IPS DF 4.7 (cell line): ENCODE results near the gene SSMEM1.
"Not testable (repeated sequence)": the region's sequence is repeated elsewhere in the genome, so short reads cannot be mapped to it uniquely, and the experiment has no call there.

Experiments used
- DNase-seq: peaks from one replicate; pipeline ENCODE4 v3.0.0-alpha.2; 2013; ENCODE audit warnings: low spot score; ENCODE audit errors: extremely low read depth

Gene SSMEM1

DNA sequence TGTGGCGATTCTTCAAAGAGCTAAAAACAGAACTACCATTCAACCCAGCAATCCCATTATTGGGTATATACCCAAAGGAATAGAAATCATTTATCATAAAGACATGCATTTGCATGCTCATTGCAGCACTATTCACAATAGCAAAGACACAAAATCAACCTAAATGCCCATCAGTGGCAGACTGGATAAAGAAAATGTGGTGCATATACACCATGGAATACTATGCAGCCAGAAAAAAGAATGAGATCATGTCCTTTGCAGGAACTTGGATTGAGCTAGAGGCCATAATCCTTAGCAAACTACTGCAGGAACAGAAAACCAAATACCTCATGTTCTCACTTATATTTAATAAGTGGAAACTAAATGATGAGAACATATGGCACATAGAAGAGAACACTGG lies 38.8 kb downstream of the SSMEM1 start:
- not testable (repeated sequence) for DNase-seq

GRCh38 chr7:130248842-130249241 lies 41.2 kb downstream of the SSMEM1 start:
- not testable (repeated sequence) for DNase-seq

- not testable (repeated sequence) for DNase-seq
Measured at GRCh38 chr7:130249626-130250025, 42.0 kb downstream of the SSMEM1 start.

DNA sequence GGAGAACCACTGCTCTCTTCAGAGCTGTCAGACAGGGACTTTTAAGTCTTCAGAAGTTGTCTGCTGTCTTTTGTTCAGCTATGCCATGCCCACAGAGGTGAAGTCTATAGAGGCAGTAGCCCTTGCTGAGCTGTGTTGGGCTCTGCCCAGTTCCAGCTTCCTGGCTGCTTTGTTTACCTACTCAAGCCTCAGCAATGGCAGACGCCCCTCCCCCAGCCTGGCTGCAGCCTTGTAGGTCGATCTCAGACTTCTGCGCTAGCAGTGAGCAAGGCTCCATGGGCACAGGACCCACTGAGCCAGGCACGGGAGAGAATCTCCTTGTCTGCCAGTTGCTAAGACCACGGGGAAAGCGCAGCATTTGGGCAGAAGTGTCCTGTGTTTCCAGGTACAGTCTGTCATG lies 46.9 kb downstream of the SSMEM1 start:
- no peak for DNase-seq

GRCh38 chr7:130256704-130257103 lies 49.0 kb downstream of the SSMEM1 start:
- DNase-seq = no peak

- no peak for DNase-seq
Measured at GRCh38 chr7:130258494-130259078, 50.9 kb downstream of the SSMEM1 start.

DNA sequence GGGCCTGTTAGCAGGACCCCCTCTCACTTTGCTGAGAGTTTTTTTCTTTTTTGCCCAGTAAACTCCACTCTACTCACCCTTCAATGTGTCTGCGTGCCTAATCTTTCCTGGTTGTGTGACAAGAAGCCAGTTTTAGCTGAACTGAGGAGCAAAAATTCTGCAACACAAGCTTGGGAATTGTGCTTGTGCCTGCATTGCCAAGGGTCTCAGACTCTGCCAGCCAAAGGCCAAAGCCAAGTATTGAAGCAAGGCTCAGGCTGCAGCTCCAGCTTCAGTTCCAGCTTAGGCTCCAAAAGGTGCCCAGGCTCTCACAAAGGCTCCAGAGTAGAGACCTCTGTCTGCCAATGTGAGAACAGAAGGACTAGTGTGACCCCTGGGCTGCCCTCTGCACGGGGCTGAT lies 54.8 kb downstream of the SSMEM1 start:
- no peak for DNase-seq

DNA sequence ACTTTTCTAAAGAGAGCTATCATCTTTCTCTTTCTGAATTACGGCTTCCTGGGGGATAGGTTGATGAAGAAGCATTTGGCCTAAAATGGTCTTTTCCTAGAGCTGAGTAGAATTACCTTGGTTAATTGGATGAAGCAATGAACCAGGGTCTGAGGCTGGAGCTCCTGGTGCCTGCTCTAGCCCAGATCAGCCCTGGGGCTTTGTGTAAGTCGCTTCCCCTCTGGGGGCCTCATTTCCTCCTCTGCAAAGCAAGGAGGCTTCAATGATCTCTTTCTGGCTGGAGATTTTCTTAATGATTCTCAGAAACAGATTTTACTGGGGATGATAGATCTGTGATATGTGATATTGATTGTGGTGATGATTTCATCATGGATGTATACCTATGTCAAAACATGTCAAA lies 55.5 kb downstream of the SSMEM1 start:
- DNase-seq = no peak
